GM04503 (cell line): ENCODE data around the gene GRID1.

Source experiments
- DNase-seq: peaks from one replicate; pipeline ENCODE4 v3.0.0-alpha.2; 2012; ENCODE audit warnings: low read depth

GRID1 gene

DNA sequence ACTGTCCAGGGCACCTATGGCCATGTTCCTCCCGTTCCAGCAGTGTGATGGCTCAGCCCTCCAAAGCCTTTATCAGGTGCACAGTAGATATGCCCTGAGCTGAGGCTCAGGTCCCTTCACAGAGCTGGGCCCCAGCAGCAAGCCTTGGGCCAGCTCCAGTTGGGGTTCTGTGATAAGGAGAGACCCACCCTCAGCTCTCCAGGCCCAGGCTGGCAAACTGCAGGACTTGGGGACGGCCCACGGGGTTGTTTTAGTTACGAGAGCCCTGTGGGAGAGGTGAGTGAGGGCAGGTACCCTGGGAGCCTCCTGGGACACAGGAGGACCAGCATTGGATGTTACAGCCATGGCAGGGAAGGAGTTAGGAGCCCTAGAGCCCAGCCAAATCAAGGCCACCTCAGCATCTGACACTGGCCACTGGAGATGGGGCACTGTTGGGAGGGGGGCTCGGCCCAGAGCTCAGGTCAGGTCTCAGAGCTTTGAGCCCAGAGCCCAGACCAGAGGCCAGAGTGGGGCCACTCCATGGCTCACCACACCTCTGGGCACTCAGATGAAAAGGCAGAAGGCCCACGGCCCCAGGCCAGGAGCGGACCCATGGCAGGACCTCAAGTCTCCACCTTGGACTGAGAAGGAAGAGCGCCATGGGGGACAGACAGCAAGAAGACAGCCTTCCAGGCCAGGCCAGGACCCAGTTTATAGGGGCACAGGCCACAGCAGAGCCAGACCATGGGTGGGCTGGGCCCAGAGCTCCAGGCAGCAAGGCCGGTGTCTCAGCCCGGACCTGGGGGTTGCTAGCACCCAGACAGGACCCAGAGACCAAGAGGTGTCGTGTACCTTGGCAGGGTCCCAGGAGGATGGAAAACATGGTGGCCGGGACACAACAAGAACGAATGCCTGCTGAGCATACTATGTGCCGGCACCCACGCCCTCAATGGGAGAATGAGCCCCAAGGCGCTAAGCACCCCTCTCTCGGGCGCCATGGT lies 12.8 kb downstream of the GRID1 start:
- no peak for DNase-seq

DNA sequence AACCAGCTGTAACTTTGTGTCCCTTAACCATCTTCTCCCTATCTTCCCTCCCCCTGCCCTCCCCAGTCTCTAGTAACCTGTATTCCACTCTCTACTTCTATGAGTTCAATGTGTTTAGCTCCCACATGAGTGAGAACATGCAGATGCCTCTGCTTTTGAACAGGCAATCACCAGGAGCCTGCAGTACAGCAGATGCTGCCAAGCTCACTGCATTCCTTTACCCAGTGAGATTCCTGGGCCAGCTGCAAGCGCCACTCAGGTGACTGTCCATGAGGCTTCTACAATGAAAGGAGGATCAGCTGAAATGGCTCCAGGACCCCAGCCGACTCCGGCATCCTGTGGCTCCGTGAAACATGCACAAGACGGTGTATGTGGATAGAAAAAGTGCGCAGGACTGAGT lies 15.7 kb downstream of the GRID1 start:
- DNase-seq: no peak

DNA sequence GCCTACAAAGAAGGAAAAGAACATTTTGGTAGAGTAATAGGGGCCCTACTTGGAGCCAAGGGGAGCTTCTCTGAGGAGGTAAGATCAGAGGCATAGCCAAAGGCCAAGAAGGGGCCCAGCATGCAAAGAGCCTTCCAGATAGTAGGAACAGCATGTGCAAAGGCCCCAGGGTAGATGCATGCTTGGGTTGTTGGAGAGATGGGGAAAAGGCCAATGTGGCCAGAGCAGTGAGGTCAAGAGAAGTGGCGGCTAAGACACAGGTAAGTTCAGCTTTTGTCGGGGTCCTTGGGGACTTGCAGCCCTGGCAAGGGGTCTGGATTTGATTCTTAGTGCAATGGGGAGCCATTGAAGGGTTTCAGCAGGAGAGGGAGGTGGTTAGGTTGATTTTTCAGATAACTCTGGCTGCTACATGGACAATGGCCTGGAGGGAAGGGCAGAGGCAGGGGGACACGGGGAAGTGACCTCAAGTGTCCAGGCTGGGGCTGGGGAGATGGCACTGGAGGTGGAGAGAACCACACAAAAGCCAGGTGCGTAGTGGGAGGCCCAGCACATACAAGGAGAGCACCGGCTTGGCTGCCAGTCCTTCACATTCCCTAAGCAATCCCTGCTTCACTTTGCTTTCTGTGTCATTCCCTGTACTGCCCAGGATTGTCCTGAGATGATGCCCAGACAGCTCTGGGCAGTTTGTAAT lies 16.5 kb downstream of the GRID1 start:
- no peak for DNase-seq

DNA sequence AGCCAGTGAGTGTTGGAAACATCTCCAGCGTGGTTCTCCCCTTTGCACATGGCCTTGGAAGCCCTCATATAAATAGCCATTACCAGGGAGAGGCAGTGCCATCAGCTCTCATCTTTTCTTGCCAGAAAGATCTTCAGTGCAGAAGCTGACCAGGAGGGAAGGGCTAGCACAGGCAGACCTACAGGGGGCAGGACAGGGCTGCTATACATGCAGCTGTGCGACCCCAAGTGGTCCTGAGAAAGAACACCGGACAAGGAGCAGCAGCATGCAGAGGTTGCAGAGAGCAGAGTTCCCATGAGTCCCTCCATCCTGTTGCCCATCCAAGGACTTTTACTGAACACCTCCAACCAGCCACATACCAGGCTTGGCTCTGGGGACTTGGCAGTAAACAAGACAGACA lies 17.1 kb downstream of the GRID1 start:
- DNase-seq: no peak

DNA sequence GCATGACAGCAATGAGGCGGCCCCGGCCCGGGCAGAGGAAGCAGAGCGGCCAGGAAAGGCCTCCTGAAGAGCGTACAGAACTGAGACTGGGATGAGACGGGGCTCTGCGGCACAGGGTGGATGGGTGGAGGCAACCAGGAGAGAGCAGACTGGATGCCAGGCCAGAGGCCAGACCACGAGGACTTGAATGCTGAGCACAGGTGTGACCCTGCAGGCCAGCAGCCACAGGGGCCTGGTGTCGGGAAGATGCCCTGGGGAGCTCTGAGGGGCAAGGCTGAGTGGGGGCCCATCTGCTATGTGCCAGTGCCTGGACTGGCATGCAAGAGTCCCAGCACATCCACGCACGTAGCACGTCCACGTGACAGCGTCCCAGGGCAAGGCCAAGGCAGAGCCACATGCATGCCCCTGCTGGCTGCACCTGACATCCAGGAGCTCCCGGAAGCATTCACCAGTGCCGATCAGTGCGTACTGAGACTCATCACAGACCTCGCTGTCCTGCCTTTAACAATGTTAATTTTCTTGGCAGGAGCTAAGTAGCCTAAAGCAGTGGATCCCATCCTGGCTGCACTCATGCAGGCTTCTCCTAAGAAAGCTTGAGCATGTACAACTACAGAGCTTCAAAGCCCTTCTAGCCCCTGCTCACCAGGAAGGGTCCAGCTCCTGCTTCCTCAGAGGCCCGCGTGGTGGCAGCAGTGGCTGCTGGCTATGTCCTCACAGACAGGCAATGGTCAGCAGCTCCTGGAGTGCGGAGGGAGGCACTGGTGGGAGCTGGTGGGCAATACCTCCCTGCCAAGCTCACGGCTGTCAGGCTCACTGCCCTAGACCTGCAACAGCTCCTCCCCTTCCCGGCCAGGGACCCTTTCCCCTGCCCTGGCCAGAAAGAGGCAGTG lies 18.0 kb downstream of the GRID1 start:
- DNase-seq: no peak

DNA sequence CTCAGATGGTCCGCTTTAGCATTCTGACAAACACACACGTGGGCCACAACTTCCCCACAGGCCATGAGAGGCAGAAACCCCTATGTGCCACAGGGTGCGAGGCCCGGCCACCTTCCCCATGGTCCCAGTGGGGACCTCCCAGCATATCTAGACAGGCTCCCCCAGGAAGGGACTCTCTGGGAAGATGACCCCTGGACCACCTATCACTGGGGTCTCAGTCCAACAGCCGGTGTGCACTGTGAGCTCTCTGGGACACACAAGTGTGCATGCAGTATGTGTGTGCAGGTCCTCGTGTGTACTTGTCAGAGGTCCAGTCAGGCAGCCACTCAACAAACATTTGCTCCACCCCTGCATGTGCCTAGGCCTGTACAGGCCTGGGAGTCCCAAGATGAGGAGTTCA lies 18.7 kb downstream of the GRID1 start:
- no peak for DNase-seq

DNA sequence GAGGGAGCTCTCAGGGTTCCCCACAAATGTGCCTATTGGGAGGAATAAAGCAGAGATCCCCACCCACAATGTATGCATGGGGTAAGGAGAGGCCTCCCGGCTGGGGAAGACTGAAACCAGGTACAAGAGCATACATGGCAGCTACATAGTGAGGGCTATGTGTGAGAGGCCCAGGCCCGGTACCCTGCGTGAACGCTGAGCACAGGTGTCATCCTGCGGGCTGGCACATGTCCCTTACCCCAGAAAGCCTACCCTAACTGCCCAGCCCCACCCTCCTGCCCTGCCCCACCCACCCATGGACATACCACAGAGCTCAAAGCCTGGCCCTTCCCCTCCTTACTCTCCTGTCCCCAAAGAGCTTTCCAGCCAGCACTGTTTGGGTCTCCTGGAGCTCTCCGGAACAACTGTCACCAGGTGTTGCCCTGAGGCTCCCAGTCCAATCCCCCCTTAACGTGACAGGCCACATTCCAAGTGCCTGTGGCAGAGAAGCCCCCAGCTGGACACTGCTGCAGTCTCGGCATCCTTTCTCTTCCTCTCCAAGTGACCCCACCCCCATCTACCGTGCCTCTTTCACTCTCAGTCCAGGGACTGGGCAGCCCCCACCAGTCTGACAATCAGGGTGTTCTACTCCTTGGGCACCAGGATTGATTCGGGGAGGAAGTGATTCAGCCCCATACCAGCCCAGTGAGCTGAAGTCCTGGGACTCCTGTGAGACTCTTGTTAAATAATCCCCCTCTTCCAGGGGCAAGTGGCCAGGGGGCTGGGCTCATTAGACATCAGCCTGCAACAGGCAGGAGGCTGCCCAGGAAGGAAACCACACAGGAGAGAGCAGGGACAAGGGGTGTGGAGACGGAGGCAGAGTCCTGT lies 19.6 kb downstream of the GRID1 start:
- DNase-seq: no peak

DNA sequence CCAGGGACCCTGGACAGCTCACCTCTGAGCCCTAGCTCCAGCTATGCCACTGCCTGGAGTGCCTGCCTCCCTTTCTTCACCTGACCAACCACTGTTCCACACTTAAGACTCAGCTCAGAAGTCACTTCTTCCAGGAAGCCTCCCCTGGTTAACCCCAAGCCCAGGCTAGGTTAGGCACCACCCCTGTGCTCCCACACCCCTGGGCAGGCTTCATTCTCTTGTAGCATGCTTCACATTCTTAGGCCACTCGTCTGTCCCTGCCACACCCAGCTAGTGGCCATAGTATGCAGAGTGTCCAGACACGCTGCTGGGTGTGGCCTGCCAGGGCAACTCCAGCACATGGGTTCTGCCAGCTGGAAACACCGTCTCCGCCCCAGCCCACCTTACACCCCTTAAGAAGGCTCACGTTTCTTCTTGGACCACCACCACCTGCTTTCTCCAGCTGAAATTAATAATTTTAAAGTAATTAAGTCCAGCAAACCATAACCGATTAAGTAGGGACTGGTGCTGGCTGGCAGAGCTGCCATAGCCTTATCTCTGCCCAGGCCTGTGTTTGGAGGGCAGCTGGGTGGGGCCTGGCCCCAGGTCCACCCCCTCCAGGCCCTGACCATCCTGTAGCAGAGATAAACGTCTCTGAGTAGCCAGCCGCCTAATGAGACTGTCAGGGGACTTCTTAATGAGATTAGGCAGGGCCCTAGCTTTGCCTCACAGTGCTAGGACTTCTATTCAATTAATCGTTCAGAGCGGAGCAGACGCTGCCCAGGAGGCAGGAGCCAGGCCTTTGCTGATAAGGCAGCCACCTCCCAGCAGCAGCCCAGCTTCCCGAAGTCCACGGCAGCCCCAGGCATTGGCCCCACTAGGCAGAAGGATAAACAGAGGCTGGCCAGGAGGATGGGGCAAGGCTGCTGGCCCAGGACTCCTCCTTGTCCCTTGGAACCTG lies 20.5 kb downstream of the GRID1 start:
- peak; percentile 5 for DNase-seq

DNA sequence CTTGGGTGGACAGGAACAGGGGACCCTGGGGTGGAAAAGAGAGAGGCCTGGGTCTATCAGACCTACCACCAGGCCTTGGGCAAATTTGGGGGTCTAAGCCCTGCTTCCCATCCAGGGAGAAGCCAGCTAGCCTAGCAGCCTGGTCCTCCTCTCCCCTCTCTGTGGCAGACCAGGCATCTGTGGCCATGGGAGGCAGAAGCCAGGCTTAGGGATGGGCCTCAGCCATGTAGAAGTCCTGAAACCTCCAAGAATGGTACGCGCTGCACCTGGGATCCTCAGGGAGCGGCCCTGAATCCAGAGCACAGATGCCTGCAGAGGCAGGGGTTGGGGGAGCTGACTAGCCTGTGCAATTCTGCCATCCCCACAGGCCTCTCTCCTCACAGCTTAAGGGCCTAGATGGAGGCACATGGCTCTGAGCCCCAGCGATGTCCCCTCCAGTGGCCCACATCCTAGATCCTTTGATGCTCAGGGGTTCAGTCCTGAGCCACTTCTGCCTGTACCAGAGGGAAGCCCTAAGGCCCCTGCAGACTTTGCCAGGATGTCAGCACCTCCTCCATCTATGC lies 21.2 kb downstream of the GRID1 start:
- no peak for DNase-seq

DNA sequence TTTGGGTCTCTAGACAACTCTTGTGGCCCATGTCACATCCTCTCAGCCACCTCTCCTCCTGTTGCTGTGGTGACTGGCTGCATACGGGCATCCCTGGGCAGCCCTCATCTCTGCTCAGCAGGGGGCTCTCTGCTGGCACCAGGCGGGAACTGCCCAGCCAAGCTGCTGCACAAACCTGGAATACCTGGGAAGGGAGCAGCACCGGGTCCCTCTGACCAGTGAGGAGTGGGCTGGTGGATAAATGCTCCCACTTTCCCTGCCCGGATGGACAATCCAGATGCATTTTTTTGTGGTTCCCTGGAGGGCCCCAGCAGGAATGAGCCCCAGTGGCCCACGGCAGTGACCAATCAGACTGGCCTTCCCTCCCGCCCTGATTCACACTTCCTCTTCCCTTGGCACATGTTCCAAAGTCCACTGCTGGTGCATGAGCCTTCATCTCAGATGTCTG lies 21.9 kb downstream of the GRID1 start:
- no peak for DNase-seq

DNA sequence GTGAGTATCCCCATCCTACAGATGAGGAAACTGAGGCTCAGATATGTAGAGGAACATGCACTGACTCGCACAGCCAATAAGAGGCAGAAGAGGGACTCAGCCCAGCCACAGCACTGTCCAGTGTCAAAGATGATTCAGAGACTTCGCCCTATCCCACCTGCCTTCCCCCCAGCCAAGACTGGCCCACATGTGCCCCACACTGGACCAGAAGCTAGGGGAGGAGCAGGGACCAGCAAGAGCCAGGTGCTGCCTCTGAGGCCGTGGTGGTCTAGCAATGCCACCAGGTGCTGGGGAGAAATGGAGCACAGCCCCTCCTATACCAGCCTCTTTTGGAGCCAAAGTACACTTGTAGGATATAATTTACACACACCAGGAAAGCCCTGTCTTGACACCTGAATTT lies 22.3 kb downstream of the GRID1 start:
- no peak for DNase-seq

DNA sequence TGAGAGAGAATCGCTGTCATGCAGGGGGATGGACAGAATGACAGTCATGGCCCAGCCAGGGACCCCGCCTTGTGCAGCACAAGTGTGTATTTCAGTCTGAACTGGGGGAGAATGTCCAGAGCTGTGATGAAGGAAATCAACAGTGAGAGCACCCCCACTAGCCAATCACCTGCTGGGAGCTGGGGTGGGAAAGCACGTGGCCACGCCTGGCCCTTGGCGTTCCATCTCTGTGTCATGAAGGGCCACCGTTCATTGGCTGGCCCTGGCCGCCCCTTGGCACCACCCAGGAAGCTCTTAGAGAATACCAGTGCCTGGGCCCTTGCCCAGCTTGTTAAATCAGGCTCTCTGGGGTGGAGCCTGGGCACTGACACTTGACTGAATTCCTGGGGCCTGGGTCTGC lies 22.8 kb downstream of the GRID1 start:
- DNase-seq: no peak

DNA sequence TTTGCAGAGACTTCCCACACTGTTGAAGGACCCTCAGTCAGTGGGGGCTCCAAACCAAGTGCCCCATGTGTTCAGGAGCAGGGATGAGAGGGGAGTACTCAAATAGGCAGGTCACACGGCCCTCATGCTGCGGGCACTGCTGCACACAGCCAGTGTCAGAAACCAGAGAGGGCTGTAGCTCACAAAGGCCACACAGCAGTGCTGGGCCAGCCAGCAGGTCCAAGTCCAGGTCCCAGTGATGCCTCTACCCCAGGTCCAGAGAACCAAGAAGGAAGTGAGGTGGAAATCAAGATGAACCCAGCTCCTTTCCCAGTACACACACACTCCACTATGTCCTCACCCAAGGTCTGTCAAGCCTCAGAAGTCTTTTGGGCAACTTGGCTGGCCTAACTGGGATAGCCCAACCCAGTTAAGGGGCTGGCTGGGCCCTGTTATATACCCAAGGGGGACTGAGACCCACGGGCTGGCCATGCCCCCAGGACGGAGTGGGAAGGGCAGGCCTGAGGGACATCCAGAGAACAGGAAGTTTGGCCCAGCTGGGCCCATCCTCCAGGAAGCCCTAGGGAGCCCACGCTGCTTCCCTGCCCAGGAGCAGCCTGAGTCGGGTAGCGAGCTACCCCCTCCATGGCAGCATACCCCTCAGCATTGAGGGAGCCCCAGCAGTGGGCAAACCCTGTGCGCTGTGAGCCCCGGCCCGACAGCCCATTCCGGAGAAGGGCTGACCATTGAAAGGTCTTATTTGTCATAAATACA lies 24.3 kb downstream of the GRID1 start:
- DNase-seq: no peak

DNA sequence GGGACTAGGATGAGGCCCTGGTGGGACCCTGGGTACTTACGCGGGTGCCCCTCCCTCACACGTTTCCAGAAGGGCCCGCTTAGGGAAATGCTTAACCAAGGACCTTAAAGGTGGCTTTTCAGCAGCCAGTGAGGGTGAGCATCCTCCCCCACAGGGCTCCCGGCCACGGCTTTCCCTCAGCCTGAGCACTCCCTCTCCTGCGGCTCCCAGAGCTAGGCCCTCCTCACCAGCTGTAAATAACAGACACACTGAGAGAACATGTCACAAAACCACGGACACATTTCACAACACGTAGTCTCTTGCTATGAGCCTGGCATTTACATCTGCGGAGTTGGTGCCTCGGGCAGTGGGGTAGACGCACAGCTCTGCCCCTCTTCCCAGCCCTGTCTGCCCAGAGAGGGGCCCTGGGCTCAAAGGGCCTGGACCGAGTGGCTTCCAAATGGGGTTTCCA lies 25.2 kb downstream of the GRID1 start:
- DNase-seq: no peak

DNA sequence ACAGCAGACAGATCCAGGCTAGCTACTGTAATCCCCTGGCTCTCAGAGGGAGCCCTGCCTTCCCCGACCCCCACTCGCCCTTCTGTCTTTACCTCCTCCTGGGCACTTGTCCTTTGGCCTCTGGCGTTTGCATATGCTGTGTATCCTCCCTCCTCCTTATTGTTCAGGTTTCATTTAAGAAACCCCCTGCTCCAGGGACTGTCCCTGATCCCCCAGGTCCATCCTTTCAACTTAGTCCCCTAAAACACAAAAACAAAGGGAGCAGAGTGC lies 25.7 kb downstream of the GRID1 start:
- no peak for DNase-seq

DNA sequence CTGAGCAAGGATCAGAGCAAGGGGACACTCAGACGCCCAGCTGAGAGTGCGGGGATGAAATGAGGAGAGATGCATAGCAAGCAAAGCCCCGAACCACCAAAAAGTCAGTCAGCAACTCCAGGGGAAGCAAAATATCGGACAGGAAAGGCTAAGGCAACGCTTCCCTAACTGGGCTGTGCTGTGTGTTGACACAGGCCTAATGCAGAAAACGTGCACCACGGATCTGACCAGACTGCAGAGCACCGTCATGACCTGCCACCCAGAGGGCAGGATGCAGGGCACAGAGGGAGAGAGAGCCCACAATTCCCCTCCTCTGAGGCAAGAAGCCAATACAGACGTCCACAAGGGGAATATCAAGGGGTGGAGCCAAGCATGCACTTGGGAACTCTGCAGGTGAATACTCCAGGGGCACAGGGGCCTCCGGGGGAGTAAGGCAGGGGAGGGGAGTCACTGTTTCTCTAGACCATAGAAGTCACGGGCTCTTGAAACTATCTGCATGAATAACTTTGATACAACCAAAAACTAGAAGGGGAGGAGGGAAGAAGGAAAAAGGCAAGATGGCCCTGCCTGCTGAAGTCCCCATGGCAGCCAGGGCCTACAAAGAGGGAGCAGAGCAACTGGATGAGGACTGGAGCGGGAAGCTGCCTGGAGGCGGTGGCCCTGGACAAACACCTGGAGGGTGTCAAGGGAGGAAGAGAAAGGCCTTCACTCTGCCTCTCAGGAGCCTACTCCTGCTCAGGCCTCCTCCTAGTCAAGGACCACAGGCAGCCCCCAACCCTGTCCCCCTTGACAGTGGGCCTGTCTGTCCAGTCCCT lies 26.2 kb downstream of the GRID1 start:
- no peak for DNase-seq

DNA sequence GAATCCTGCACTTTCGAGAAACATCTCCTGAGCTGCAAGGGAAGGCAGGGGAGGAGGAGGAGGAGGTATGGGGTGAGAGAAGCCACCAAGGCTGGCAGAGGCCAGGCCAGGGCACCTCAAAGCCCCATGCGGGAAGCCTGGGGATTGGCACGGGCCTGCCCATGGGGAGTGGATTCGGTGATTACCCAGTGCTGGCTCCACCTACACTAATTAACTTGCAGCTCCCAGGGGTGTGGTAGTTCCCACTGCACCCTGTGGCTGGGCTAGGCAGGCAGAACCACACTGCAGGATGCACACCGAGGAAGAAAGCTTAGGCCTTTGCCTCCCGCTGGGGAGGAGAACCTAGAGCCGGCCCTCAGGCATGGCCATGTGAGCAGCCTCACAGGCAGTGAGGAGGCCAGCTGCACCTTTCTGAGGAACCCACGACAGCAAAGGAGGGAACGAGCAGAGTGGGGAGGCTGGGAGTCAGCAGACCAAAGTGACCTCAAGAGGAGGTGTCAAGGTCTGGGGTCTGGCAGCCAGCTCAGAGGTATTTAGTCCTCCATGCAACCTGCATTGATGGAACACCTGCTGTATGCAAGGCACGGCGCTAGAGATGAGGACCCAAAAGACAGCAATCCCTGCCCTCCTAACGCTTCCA lies 27.2 kb downstream of the GRID1 start:
- no peak for DNase-seq

DNA sequence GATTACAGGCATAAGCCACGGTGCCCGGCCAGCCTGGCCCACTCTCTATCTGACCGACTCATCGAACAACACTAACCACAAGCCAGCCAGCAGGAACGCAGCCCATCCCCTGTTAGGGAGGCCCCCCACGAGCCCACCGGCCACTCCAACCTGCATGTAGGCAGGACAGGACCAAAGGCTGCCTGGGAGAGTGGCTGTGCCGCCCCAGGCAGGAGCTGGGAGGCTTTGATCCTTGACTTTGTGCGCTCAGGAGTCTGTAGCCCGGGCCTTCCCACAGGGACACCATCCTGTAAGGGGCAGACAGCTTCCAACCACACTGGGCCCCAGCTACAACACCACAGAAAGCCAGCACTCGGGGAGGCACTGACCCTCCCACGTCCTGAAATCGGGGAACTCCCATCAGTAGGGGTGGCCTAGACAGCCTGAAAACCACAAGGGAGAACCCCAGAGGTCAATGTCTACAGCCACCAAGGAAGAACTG lies 29.4 kb downstream of the GRID1 start:
- no peak for DNase-seq
